SU-DHL-6 (cell line): ENCODE results near the gene BAHCC1.

ENCODE experiments used
- H2AFZ ChIP-seq: fragments of 200-600 bp; sonication (generic); 2 replicates; pipeline ENCODE4 v1.6.1; 2014; ENCODE audit warnings: low read depth, mild to moderate bottlenecking, moderate library complexity, mixed read lengths, antibody characterized with exemption, low read length; ENCODE audit not compliant: severe bottlenecking
- H3F3A ChIP-seq: fragments of 200-600 bp; shearing (Covaris generic); 2 replicates; pipeline ENCODE4 v1.6.0; 2016; ENCODE audit warnings: antibody characterized with exemption, mild to moderate bottlenecking; ENCODE audit not compliant: insufficient read depth
- H3K27ac ChIP-seq: fragments of 200-600 bp; sonication (generic); 2 replicates; pipeline ENCODE4 v1.5.1; 2016; ENCODE audit warnings: low read depth, mild to moderate bottlenecking, low read length, moderate library complexity, mixed read lengths
- H3K27me3 ChIP-seq: fragments of 200-600 bp; sonication (generic), shearing (Covaris generic); 2 replicates; pipeline ENCODE4 v1.6.0; 2014; ENCODE audit warnings: mild to moderate bottlenecking, low read length
- H3K36me3 ChIP-seq: fragments of 200-600 bp; sonication (generic); 2 replicates; pipeline ENCODE4 v1.6.1; 2014; ENCODE audit warnings: mild to moderate bottlenecking, low read length, mixed read lengths
- H3K4me2 ChIP-seq: fragments of 300-600, 200-600 bp; shearing (Covaris generic), sonication (generic); 2 replicates; pipeline ENCODE4 v1.6.0; 2014; ENCODE audit warnings: low read length, low read depth, mild to moderate bottlenecking; ENCODE audit not compliant: poor library complexity, severe bottlenecking
- H3K4me3 ChIP-seq: fragments of 200-600 bp; sonication (generic); 2 replicates; pipeline ENCODE4 v1.5.1; 2014; ENCODE audit warnings: antibody characterized with exemption, low read length, mild to moderate bottlenecking, mixed read lengths; ENCODE audit not compliant: insufficient read depth, poor library complexity, severe bottlenecking
- H3K79me2 ChIP-seq: fragments of 200-600 bp; sonication (generic); 2 replicates; pipeline ENCODE4 v1.6.1; 2014; ENCODE audit warnings: mild to moderate bottlenecking, low read length, moderate library complexity; ENCODE audit not compliant: insufficient read depth
- H3K9ac ChIP-seq: fragments of 200-600 bp; sonication (generic); 2 replicates; pipeline ENCODE4 v1.7.0; 2014; ENCODE audit warnings: mild to moderate bottlenecking, low read length
- H3K9me2 ChIP-seq: fragments of 200-600 bp; sonication (generic); replicated peaks from 2 replicates; pipeline ENCODE4 v1.6.1; 2014; ENCODE audit warnings: low read length; ENCODE audit not compliant: insufficient read depth
- H3K9me3 ChIP-seq: fragments of 200-600 bp; sonication (generic); 2 replicates; pipeline ENCODE4 v1.6.1; 2014; ENCODE audit warnings: low read length, mixed read lengths; ENCODE audit not compliant: insufficient read depth
- H4K20me1 ChIP-seq: fragments of 200-600 bp; sonication (generic); 2 replicates; pipeline ENCODE4 v1.6.1; 2014; ENCODE audit warnings: low read depth, mild to moderate bottlenecking, antibody characterized with exemption, low read length, moderate library complexity, mixed read lengths
- EZH2phosphoT487 ChIP-seq: fragments of 200-600 bp; sonication (generic), shearing (Covaris generic); conservative IDR thresholded peaks from 2 replicates; pipeline ENCODE4 v1.6.1; 2018; ENCODE audit warnings: mild to moderate bottlenecking, antibody characterized with exemption, low read length, moderate library complexity, mixed read lengths
- TF ChIP-seq, protein P1 (sequence below): fragments of 200-600 bp; sonication (generic); IDR thresholded peaks from one replicate; pipeline ENCODE4 v1.5.1; 2017; ENCODE audit warnings: antibody characterized with exemption, mild to moderate bottlenecking, low read length, moderate library complexity; ENCODE audit not compliant: insufficient read depth, poor library complexity, severe bottlenecking

The BAHCC1 gene

GRCh38 chr17:81376946-81377714 is 18.1 kb upstream of the BAHCC1 start:
- no peak overlapping the region for H3K4me3 ChIP-seq
- H3K79me2 ChIP-seq: no peaks in the 10 kb centered on the region
- H3K27me3 ChIP-seq: no peaks in the 10 kb centered on the region
- no peaks in the 10 kb centered on the region for H3K36me3 ChIP-seq
- TF ChIP-seq, protein P1, sequence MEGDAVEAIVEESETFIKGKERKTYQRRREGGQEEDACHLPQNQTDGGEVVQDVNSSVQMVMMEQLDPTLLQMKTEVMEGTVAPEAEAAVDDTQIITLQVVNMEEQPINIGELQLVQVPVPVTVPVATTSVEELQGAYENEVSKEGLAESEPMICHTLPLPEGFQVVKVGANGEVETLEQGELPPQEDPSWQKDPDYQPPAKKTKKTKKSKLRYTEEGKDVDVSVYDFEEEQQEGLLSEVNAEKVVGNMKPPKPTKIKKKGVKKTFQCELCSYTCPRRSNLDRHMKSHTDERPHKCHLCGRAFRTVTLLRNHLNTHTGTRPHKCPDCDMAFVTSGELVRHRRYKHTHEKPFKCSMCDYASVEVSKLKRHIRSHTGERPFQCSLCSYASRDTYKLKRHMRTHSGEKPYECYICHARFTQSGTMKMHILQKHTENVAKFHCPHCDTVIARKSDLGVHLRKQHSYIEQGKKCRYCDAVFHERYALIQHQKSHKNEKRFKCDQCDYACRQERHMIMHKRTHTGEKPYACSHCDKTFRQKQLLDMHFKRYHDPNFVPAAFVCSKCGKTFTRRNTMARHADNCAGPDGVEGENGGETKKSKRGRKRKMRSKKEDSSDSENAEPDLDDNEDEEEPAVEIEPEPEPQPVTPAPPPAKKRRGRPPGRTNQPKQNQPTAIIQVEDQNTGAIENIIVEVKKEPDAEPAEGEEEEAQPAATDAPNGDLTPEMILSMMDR: no peak
- H3K4me2 ChIP-seq: no peak overlapping the region
- H3K9ac ChIP-seq: no peak overlapping the region
- no peaks in the 10 kb centered on the region for H3K9me3 ChIP-seq
- H4K20me1 ChIP-seq: no peaks in the 10 kb centered on the region
- H3F3A ChIP-seq: no peaks in the 10 kb centered on the region
- H3K27ac ChIP-seq: no peak overlapping the region
- no peak overlapping the region for H2AFZ ChIP-seq
- H3K9me2 ChIP-seq: no peaks in the 10 kb centered on the region

- no peaks in the 10 kb centered on the region for H3K9me2 ChIP-seq
- no peak overlapping the region for H3K27ac ChIP-seq
- H3F3A ChIP-seq: no peaks in the 10 kb centered on the region
- H3K9me3 ChIP-seq: no peaks in the 10 kb centered on the region
- H3K79me2 ChIP-seq: no peaks in the 10 kb centered on the region
- H3K36me3 ChIP-seq: no peaks in the 10 kb centered on the region
- no peak overlapping the region for H2AFZ ChIP-seq
- H3K9ac ChIP-seq: no peak overlapping the region
- H3K27me3 ChIP-seq: no peaks in the 10 kb centered on the region
- TF ChIP-seq, protein P1: no peak
- no peak for TF ChIP-seq EZH2phosphoT487
- H4K20me1 ChIP-seq: no peaks in the 10 kb centered on the region
- H3K4me2 ChIP-seq: no peak overlapping the region
- no peak overlapping the region for H3K4me3 ChIP-seq
Measured at GRCh38 chr17:81378941-81379511, 16.2 kb upstream of the BAHCC1 start.

DNA sequence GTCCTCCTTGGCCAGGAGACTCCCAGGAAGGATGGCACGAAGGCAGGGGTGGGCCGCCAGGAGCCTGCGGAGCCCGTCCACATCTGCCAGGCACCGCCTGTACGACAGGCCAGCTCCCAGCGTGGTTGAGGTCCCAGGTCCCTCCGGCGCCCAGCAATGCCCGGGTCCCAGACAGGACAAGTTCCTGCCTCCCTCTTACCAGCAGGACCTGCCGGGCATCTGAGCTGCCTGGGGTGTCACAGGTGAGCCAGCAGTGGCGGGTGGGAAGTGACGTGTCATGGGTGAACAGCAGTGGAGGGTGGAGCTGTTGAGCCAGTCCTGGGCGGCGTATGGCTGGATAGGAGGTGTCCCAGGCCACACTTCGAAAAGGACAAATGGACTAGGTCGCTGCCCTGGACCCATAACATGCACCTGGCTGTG is 15.7 kb upstream of the BAHCC1 start:
- Histone ChIP-seq H3K9me3 (no peaks in the 10 kb centered on the region), H3K9ac (no peak overlapping the region)

More for the DNA sequence above, 15.7 kb upstream of the BAHCC1 start:
- Histone ChIP-seq H4K20me1 (no peaks in the 10 kb centered on the region), H3K36me3 (no peaks in the 10 kb centered on the region), H2AFZ (no peak overlapping the region), H3K4me3 (no peak overlapping the region), H3K79me2 (no peaks in the 10 kb centered on the region), H3K27me3 (no peaks in the 10 kb centered on the region), H3F3A (no peaks in the 10 kb centered on the region), H3K27ac (no peak overlapping the region), H3K9me2 (no peaks in the 10 kb centered on the region), H3K4me2 (no peak overlapping the region)
- TF ChIP-seq, protein P1: no peak
- TF ChIP-seq EZH2phosphoT487: no peak
